Adrenal gland (tissue), 12 donors: ENCODE measurements around the gene TPO. TPM values are rescaled to one million over a fixed set of nuclear protein-coding genes. Genes with fewer than 3 reads are reported as not detected.

Source experiments
- DNase-seq, 7 donors: peaks; one replicate each; pipeline ENCODE4 v3.0.0-alpha.2; 2019 to 2020
- H3K27ac ChIP-seq, 5 donors: fragments of 200-600 bp; sonication (generic) in 4 of 5; 1 replicate in 3 of 5; 2 replicates in 2 of 5; pipeline versions ENCODE4 v1.5.1 to v1.8.0; 2016 to 2020; ENCODE audit warnings: mild to moderate bottlenecking in 1 of 5
- H3K27me3 ChIP-seq: fragments of 200-600 bp; 2 replicates; pipeline ENCODE4 v1.8.0; 2021
- H3K36me3 ChIP-seq, 2 donors: fragments of 200-600 bp; replicated peaks in 1 of 2; 1 replicate in 1 of 2; 2 replicates in 1 of 2; pipeline versions ENCODE4 v1.5.1 to v1.8.0; 2018 to 2022
- H3K4me1 ChIP-seq, 2 donors: fragments of 200-600 bp; replicated peaks in 1 of 2; 1 replicate in 1 of 2; 2 replicates in 1 of 2; pipeline versions ENCODE4 v1.5.1 to v1.8.0; 2018 to 2021
- H3K4me3 ChIP-seq, 4 donors: fragments of 200-600 bp; sonication (generic) in 3 of 4; one replicate each; pipeline ENCODE4 v1.5.1; 2016 to 2018
- H3K9me3 ChIP-seq, 3 donors: fragments of 200-600 bp; sonication (generic) in 1 of 3; replicated peaks in 1 of 3; 1 replicate in 2 of 3; 2 replicates in 1 of 3; pipeline versions ENCODE4 v1.5.1 to v1.8.0; 2016 to 2021
- CTCF ChIP-seq, 6 experiments: fragments of 450-650 bp in 4 of 6; fragments of 200-600 bp in 2 of 6; sonication (generic) in 1 of 6; IDR thresholded peaks; 1 replicate in 5 of 6; 2 replicates in 1 of 6; pipeline versions ENCODE4 v1.5.1 to v1.8.0; 2016 to 2021; ENCODE audit warnings: antibody characterized with exemption in 6 of 6, mild to moderate bottlenecking in 2 of 6, moderate library complexity in 1 of 6
- POLR2A ChIP-seq, 2 donors: fragments of 450-650 bp; IDR thresholded peaks; one replicate each; pipeline ENCODE4 v1.6.1; 2017; ENCODE audit warnings: antibody characterized with exemption in 2 of 2, mild to moderate bottlenecking in 2 of 2, moderate library complexity in 1 of 2
- WGBS, 4 donors: extraction: QIAGEN DNeasy Blood & Tissue Kit in 2 of 4; methylation state at CpG; one replicate each; pipeline versions ENCODE4 v1.1.5 to v1.1.7; 2013 to 2017; 5-methylcytosine and 5-hydroxymethylcytosine counted together
- intact Hi-C, 2 donors: fragments of 100-400 bp; cut with DNase I; formaldehyde crosslinking; loops; one replicate each; pipeline versions ENCODE4 v1.14.1 to v1.15.0; 2022 to 2023
- polyA plus RNA-seq, 3 donors: library from polyadenylated mRNA; stranded (reverse); fragments of 200-250 nt in 2 of 3; fragments of 350-450 nt in 1 of 3; fragmentation: Illumina TruSeq in 1 of 3; extraction: RNeasy Lipid Tissue Mini Kit (QIAGEN cat#74804) in 1 of 3; gene quantifications; one replicate each; pipeline ENCODE4 v1.2.3, GENCODE V29; 2013 to 2014
- total RNA-seq, 9 donors: library from RNA; depleted of rRNA in 4 of 9; stranded (reverse); fragments of >200 nt in 4 of 9; fragments of 120-200 nt in 1 of 9; fragmentation: NEBNext Ultra II Directional in 1 of 9; extraction: Animal tissue kit (Norgen Biotek cat#: 25700) in 1 of 9; gene quantifications; one replicate each; pipeline versions ENCODE4 v1.1.0 to v1.2.4, GENCODE V29; 2013 to 2023
- donor health status: healthy with polysubstance abuse.
- donor health status: Bipolar disorder and iron deficiency.
- donor health status: DM: yes; HTN: yes; CAD: no.
- donor health status: DM: no; HTN: no; CAD: no.
- donor health status: DM: no; HTN: no; CAD: no.
- donor health status: DM: yes; HTN: yes; CAD: no.

The TPO gene
- total and polyA plus RNA-seq, 12 donors = 0.08 to 16.0 (median 1.6) TPM; not detected in 8

GRCh38 chr2:1559589-1560175 lies 146.4 kb downstream of the TPO start:
- 80 to 96% (median 87%) methylated on average over 8 to 15 of the region's 15 CpGs for WGBS, 4 donors

GRCh38 chr2:1561259-1561658 lies 148.0 kb downstream of the TPO start:
- no peaks in the 10 kb centered on the region for H3K9me3 ChIP-seq
- H3K4me3 ChIP-seq = no peak overlapping the region
- no peaks in the 10 kb centered on the region for H3K36me3 ChIP-seq
- no peak overlapping the region for H3K27ac ChIP-seq
- intact Hi-C loops = no loop called here
- H3K27me3 ChIP-seq = no peaks in the 10 kb centered on the region
- WGBS, 4 donors = 80 to 87% (median 83%) methylated on average over 14 of the region's 14 CpGs
- TF ChIP-seq POLR2A (IDR thresholded peaks at IDR 0.05) (no peak), CTCF (IDR thresholded peaks at IDR 0.05) (no peak)
- H3K4me1 ChIP-seq = no peaks in the 10 kb centered on the region
- DNase-seq = no peak

More at GRCh38 chr2:1559589-1560175, 146.4 kb downstream of the TPO start:
- H3K4me3 ChIP-seq = no peak overlapping the region
- H3K27ac ChIP-seq = no peak overlapping the region
- DNase-seq = peak in 1 of 7 donors; percentile 8
- intact Hi-C loops = no loop called here
- H3K9me3 ChIP-seq = no peaks in the 10 kb centered on the region
- TF ChIP-seq CTCF (IDR thresholded peaks at IDR 0.05) (no peak), POLR2A (IDR thresholded peaks at IDR 0.05) (no peak)
- no peaks in the 10 kb centered on the region for H3K36me3 ChIP-seq
- no peaks in the 10 kb centered on the region for H3K4me1 ChIP-seq
- no peaks in the 10 kb centered on the region for H3K27me3 ChIP-seq

- TF ChIP-seq CTCF (IDR thresholded peaks at IDR 0.05) (no peak), POLR2A (IDR thresholded peaks at IDR 0.05) (no peak)
- H3K4me3 ChIP-seq = no peak overlapping the region
- no peak for DNase-seq
- 75 to 86% (median 82%) methylated on average over 21 to 24 of the region's 24 CpGs for WGBS, 4 donors
- no peaks in the 10 kb centered on the region for H3K27me3 ChIP-seq
- no peaks in the 10 kb centered on the region for H3K9me3 ChIP-seq
- no peaks in the 10 kb centered on the region for H3K4me1 ChIP-seq
- intact Hi-C loops = no loop called here
- H3K27ac ChIP-seq = no peak overlapping the region
- H3K36me3 ChIP-seq = no peaks in the 10 kb centered on the region
Observed at GRCh38 chr2:1561811-1562421, 148.7 kb downstream of the TPO start.

GRCh38 chr2:1563084-1563857 lies 150.0 kb downstream of the TPO start:
- TF ChIP-seq CTCF (IDR thresholded peaks at IDR 0.05) (no peak), POLR2A (IDR thresholded peaks at IDR 0.05) (no peak)
- 85 to 87% (median 86%) methylated on average over 32 of the region's 32 CpGs for WGBS, 4 donors
- Histone ChIP-seq H3K36me3 (no peaks in the 10 kb centered on the region), H3K27me3 (no peaks in the 10 kb centered on the region), H3K27ac (no peak overlapping the region), H3K4me3 (no peak overlapping the region), H3K9me3 (no peaks in the 10 kb centered on the region), H3K4me1 (no peaks in the 10 kb centered on the region)
- intact Hi-C loops = no loop called here
- no peak for DNase-seq
